Endodermal cell (in vitro differentiated cells): ENCODE data around the gene PACRG. TPM values are rescaled to one million over a fixed set of nuclear protein-coding genes. Genes with fewer than 3 reads are reported as not detected.

Experiments used
- DNase-seq: peaks from one replicate; pipeline ENCODE4 v3.0.0-alpha.2; 2017
- H3K27ac ChIP-seq: 2 replicates; pipeline ENCODE4 v1.5.1; 2013; ENCODE audit warnings: mild to moderate bottlenecking, low read depth, low read length, moderate library complexity
- H3K27me3 ChIP-seq: 2 replicates; pipeline ENCODE4 v1.6.1; 2013; ENCODE audit warnings: mild to moderate bottlenecking, low read length, moderate library complexity; ENCODE audit not compliant: insufficient read depth, control insufficient read depth, poor library complexity, severe bottlenecking
- H3K36me3 ChIP-seq: 2 replicates; pipeline ENCODE4 v1.7.0; 2013; ENCODE audit warnings: mild to moderate bottlenecking, low read length, moderate library complexity; ENCODE audit not compliant: control insufficient read depth, insufficient read depth
- H3K4me1 ChIP-seq: one replicate; pipeline ENCODE4 v1.7.0; 2013; ENCODE audit warnings: low read length; ENCODE audit not compliant: control insufficient read depth, insufficient read depth
- H3K4me3 ChIP-seq: 2 replicates; pipeline ENCODE4 v1.5.1; 2013; ENCODE audit warnings: mild to moderate bottlenecking, low read length, moderate library complexity
- H3K9ac ChIP-seq: 2 replicates; pipeline ENCODE4 v1.6.1; 2013; ENCODE audit warnings: mild to moderate bottlenecking, low read length, moderate library complexity; ENCODE audit not compliant: poor library complexity, severe bottlenecking; ENCODE audit errors: extremely low read depth
- H3K9me3 ChIP-seq: 2 replicates; pipeline ENCODE4 v1.6.1; 2013; ENCODE audit warnings: mild to moderate bottlenecking, low read length, moderate library complexity; ENCODE audit not compliant: control insufficient read depth
- H3K27ac Mint-ChIP-seq: 2 replicates; pipeline ENCODE4 v1.8.0; 2020; ENCODE audit warnings: mixed read lengths
- H3K27me3 Mint-ChIP-seq: 2 replicates; pipeline ENCODE4 v1.8.0; 2021; ENCODE audit warnings: mild to moderate bottlenecking, mixed read lengths; ENCODE audit not compliant: insufficient read depth
- H3K36me3 Mint-ChIP-seq: 2 replicates; pipeline ENCODE4 v1.8.0; 2020; ENCODE audit warnings: low read depth, mixed read lengths
- H3K4me1 Mint-ChIP-seq: 2 replicates; pipeline ENCODE4 v1.8.0; 2020; ENCODE audit warnings: mixed read lengths
- H3K4me3 Mint-ChIP-seq: 2 replicates; pipeline ENCODE4 v1.8.0; 2020; ENCODE audit warnings: mild to moderate bottlenecking, moderate library complexity, mixed read lengths
- H3K9me3 Mint-ChIP-seq: 2 replicates; pipeline ENCODE4 v1.8.0; 2020; ENCODE audit warnings: mild to moderate bottlenecking, mixed read lengths
- WGBS, 2 experiments: methylation state at CpG; one replicate each; pipeline versions ENCODE4 v1.1.5 to v1.1.7; 2013; ENCODE audit warnings: missing lambda C conversion rate in 2 of 2, mixed read lengths in 1 of 2; ENCODE audit not compliant: insufficient coverage in 1 of 2, insufficient read length in 1 of 2; 5-methylcytosine and 5-hydroxymethylcytosine counted together
- total RNA-seq, 2 donors: library from RNA; stranded (reverse); fragmentation: NEBNext Ultra II Directional in 1 of 2; extraction: Animal tissue kit (Norgen Biotek cat#: 25700) in 1 of 2; gene quantifications; 2 replicates in 1 of 2; 3 replicates in 1 of 2; pipeline ENCODE4 v1.2.1, GENCODE V29; 2021
- TF ChIP-seq, protein P1 (sequence below): fragments of 200-600 bp; sonication (generic); conservative IDR thresholded peaks from 2 replicates; pipeline ENCODE4 v1.5.0; 2021; ENCODE audit warnings: antibody characterized with exemption, mild to moderate bottlenecking

The PACRG gene
- total RNA-seq, 2 donors from 2014 or later = 0.42 to 0.44 TPM

DNA sequence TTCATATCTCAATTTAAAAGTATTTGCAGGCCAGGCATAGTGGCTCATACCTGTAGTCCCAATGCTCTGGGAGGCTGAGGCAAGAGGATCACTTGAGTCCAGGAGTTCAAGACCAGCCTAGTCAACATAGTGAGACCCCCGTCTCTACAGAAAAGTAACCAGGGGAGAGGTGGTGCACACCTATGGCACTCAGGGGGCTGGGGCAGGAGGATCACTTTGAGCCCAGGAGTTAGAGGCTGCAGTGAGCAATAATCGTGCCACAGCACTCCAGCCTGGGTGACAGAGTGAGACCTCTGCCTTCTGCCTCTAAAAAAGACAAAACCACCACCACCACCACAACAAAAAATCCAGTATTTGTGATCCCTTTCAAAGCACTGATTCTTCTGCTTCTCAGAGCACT, 501.3 kb downstream of the PACRG start:
- Histone ChIP-seq H3K4me3 (no peak overlapping the region), H3K9ac (no peak overlapping the region), H3K9me3 (no peaks in the 10 kb centered on the region), H3K27ac (no peak overlapping the region), H3K4me1 (no peaks in the 10 kb centered on the region), H3K27me3 (no peaks in the 10 kb centered on the region), H3K36me3 (no peaks in the 10 kb centered on the region)
- no peaks in the 10 kb centered on the region for H3K36me3 Mint-ChIP-seq
- H3K4me3 Mint-ChIP-seq = no peak overlapping the region
- DNase-seq = no peak
- TF ChIP-seq, protein P1, sequence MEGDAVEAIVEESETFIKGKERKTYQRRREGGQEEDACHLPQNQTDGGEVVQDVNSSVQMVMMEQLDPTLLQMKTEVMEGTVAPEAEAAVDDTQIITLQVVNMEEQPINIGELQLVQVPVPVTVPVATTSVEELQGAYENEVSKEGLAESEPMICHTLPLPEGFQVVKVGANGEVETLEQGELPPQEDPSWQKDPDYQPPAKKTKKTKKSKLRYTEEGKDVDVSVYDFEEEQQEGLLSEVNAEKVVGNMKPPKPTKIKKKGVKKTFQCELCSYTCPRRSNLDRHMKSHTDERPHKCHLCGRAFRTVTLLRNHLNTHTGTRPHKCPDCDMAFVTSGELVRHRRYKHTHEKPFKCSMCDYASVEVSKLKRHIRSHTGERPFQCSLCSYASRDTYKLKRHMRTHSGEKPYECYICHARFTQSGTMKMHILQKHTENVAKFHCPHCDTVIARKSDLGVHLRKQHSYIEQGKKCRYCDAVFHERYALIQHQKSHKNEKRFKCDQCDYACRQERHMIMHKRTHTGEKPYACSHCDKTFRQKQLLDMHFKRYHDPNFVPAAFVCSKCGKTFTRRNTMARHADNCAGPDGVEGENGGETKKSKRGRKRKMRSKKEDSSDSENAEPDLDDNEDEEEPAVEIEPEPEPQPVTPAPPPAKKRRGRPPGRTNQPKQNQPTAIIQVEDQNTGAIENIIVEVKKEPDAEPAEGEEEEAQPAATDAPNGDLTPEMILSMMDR = no peak
- no peak overlapping the region for H3K27ac Mint-ChIP-seq
- 88 to 92% methylated on average over 1 to 2 of the region's 2 CpGs for WGBS, 2 experiments
- no peaks in the 10 kb centered on the region for H3K9me3 Mint-ChIP-seq
- H3K27me3 Mint-ChIP-seq = no peaks in the 10 kb centered on the region
- H3K4me1 Mint-ChIP-seq = no peaks in the 10 kb centered on the region

DNA sequence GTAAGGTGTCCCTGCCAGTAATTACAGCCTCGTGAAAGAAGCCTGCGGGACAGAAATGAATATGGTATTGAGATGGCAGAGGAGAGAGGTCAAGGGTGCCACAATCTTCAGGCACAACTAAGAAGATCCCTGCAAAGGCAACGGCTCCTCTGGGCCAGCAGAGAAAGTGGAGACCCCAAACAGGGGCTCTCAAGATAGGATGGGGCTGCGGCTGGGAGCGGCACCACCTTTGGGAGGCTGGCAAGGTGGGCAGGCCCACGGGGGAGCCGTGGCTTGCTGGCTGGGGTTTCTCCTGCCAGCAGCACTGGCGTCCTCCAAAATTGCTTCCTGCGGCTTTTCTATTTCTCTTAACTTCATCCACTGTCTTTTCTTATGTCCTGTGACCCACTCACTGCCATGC, 503.1 kb downstream of the PACRG start:
- Histone ChIP-seq H3K9me3 (no peaks in the 10 kb centered on the region), H3K27me3 (no peaks in the 10 kb centered on the region), H3K4me1 (no peaks in the 10 kb centered on the region), H3K4me3 (no peak overlapping the region), H3K36me3 (no peaks in the 10 kb centered on the region), H3K9ac (no peak overlapping the region), H3K27ac (no peak overlapping the region)
- 88 to 97% methylated on average over 9 of the region's 9 CpGs for WGBS, 2 experiments
- DNase-seq = no peak
- Mint-ChIP-seq H3K4me1 (no peaks in the 10 kb centered on the region), H3K27ac (no peak overlapping the region), H3K27me3 (no peaks in the 10 kb centered on the region), H3K9me3 (no peaks in the 10 kb centered on the region), H3K4me3 (no peak overlapping the region), H3K36me3 (no peaks in the 10 kb centered on the region)
- TF ChIP-seq, protein P1 = no peak

DNA sequence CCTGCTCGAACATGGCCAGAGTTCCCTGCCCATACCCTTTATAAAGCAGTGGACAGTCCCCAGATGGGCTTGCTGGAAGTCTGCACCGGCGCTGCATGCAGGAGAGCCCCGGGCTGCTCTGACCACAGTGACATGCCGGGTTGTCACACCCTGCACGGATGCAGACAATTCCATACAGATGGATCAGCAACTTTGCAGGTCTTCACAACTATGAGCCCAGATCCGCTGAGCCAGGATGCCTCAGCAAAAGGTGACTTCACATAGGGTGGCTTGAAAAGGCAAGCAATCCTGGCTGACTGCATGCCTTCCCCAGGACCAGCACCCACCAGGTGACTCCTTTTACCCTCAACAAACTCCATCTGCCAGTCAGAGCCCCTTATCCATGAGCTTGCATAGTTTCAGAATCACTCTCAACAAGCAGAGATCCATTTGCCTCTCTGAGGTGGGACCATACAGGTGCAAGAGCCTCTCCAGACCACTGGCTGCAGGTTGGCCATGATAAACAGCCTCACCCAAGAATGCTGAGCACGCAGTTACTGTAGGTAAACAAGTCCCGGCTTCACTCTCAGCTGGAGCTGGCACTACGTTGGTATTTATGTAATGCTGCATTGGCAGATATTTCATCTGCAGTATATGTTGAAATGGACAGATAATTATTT, 503.7 kb downstream of the PACRG start:
- H3K4me3 Mint-ChIP-seq = no peak overlapping the region
- H3K36me3 Mint-ChIP-seq = no peaks in the 10 kb centered on the region
- Histone ChIP-seq H3K9me3 (no peaks in the 10 kb centered on the region), H3K27me3 (no peaks in the 10 kb centered on the region), H3K4me3 (no peak overlapping the region), H3K4me1 (no peaks in the 10 kb centered on the region), H3K36me3 (no peaks in the 10 kb centered on the region), H3K27ac (no peak overlapping the region), H3K9ac (no peak overlapping the region)
- H3K27ac Mint-ChIP-seq = no peak overlapping the region
- H3K9me3 Mint-ChIP-seq = no peaks in the 10 kb centered on the region
- H3K4me1 Mint-ChIP-seq = no peaks in the 10 kb centered on the region
- no peaks in the 10 kb centered on the region for H3K27me3 Mint-ChIP-seq
- TF ChIP-seq, protein P1 = no peak
- 87 to 95% methylated on average over 9 to 10 of the region's 10 CpGs for WGBS, 2 experiments
- DNase-seq = no peak
